Measurements from ENCODE around the gene PGAP2. TPM values are rescaled to one million over a fixed set of nuclear protein-coding genes. Genes with fewer than 3 reads are reported as not detected.

Gene PGAP2
- total RNA-seq, 1 donor = 31.0 TPM

DNA sequence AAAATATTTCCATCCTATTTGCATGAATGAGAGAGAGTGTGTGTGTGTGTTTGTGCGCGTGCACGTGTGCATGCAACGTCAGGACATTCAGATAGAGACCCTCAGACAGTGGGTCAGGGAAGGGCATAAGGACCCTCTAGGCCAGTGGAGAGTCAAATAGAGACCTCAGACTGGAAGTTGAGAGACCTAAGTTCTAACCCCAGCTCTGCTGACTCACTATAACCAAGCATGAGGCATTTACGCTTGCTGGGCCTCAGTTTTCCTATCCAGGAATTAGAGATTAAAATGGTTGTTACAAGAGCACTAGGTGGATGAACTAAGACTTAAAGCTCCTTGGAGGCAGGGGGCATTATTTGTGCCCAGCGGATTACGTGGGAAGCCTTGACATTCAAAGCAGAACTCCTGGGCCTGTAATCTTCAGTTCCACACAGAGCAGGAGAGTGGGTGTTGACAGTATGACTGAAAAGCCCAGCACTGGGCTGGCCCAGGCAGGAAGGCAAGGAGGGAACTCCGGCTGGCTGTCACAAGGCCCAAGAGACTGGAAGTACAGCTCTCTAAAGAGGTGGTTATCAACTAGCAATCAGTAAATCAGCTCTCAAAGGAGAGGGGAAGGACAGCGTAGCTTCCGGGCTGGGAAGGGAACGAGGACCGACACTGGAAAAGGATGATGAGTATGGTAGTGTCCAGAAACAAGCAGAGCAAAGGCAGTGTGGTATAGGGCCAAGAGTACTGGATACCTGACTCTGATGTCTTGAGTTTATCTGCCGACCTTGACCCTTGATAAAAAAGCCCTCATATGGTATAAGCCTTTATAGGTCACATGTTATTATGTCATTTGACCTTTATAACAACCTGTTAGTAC, 23.2 kb downstream of the PGAP2 start:
- DNase-seq (ENCODE audit: low read depth in 2 of 3, low spot score in 2 of 3) = no peak

DNA sequence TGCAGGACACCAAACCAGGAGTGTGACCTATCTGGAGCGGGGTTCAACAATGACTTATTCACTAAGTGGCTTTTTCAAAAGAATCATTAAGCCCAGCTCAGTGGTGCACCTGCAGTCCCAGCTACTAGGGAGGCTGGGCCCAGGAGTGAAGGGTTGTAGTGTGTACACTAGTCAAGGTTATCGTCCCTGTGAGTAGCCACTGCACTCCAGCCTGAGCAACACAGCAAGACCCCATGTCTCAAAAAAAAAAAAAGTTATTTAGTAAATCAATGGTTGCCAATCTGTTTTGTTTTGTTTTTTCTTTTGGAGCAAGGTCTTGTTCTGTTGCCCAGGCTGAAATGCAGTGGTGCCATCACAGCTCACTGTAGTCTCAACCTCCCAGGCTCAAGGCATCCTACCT, 24.5 kb downstream of the PGAP2 start:
- DNase-seq (ENCODE audit: low read depth in 2 of 3, low spot score in 2 of 3) = no peak

GRCh38 chr11:3833449-3833848, 25.1 kb downstream of the PGAP2 start:
- DNase-seq (ENCODE audit: low read depth in 2 of 3, low spot score in 2 of 3) = no peak

GRCh38 chr11:3834349-3834663, 25.9 kb downstream of the PGAP2 start:
- no peak for DNase-seq (ENCODE audit: low read depth in 2 of 3, low spot score in 2 of 3)

DNA sequence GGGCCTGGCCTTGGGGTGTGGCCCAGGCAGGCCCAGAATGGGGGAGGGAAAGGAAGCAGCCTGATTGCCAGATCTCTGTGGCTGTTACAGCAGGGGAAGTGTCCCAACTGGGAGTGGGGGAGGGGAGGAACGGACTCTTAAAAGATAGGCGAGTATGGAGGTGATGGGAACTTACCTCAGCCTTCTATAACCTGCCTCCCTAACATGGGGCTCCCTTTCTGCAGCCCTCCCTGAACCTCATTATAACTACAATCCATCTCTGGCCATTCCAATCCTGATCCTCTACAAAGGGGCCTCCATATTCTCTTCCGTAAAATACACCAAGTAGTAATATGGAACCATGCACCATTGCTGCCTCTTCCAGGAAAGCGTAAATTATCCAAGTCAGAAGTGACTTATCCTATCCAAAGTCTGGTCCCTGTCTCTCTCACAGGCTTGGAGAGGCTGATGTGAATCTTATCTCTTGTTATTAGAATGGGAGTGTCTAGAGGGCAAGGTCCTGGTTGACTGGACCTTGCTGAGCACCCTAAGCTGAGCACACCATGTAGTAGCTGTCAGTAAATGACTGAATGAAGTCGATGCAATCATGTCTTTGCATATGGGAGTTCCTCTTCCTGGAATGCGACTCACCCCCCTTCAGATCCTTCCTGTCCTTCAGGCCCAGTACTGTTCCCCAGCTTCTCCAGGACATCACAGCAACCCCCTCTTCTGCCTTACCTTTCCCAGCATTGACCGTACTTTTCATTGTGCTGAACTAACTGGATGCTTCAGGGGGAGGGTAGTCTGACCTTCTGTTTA, 26.5 kb downstream of the PGAP2 start:
- DNase-seq (ENCODE audit: low read depth in 2 of 3, low spot score in 2 of 3) = peak in 1 of 3 donors; percentile 77

GRCh38 chr11:3835751-3836150, 27.4 kb downstream of the PGAP2 start:
- no peak for DNase-seq (ENCODE audit: low read depth in 2 of 3, low spot score in 2 of 3)

- DNase-seq (ENCODE audit: low read depth in 2 of 3, low spot score in 2 of 3) = no peak
These were observed 28.5 kb downstream of the PGAP2 start for GRCh38 chr11:3836903-3837302.

DNA sequence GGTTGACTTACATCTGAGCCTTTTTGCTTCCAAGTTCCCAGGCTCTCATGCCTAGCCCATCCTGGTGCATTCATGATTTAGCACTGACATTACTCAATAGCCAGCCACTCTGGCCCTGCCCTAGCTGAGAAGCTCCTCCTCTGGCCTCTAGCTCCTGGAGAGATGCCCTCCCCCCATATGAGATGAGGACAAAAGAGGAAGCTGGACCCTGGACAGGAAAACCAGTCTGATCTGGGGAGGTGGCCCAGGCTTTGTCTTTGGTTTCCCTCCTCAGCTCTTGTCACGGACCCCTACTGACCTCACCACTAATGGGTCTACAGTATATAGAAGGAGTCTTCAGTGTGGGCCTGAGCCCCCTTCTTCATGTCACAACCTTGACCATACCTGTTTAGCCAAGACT, 29.4 kb downstream of the PGAP2 start:
- peak in 2 of 3 donors; percentile 53 to 74 for DNase-seq (ENCODE audit: low read depth in 2 of 3, low spot score in 2 of 3)

DNA sequence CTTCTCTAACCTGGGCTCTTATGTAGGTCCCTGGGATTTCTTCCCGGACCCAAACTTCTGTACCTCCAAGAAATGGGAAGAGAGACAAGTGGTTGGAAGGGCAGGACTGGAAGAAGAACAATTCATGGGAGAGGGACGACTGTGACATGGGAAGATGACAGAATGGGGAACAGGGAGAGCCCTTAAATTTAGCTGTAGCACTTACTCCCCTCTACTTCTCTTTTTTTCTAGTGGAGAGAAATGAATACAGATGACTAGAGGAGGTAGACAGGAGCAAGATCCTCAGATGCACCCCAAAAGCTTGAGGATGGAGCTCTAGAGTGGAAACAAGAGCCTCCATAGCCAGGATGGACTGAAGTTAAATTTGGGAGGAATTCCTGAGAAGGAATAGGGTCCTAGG, 30.1 kb downstream of the PGAP2 start:
- no peak for DNase-seq (ENCODE audit: low read depth in 2 of 3, low spot score in 2 of 3)

GRCh38 chr11:3840004-3840869, 31.9 kb downstream of the PGAP2 start:
- DNase-seq (ENCODE audit: low read depth in 2 of 3, low spot score in 2 of 3) = peak in 1 of 3 donors; percentile 43

- DNase-seq (ENCODE audit: low read depth in 2 of 3, low spot score in 2 of 3) = peak in 1 of 3 donors; percentile 70
These were observed 32.6 kb downstream of the PGAP2 start, which contains the start of gene RHOG for GRCh38 chr11:3840870-3841425. Gene RHOG, minus strand, starts transcription at chr11:3840959. Its CDS starts 12,821 bp downstream, at chr11:3828138.

DNA sequence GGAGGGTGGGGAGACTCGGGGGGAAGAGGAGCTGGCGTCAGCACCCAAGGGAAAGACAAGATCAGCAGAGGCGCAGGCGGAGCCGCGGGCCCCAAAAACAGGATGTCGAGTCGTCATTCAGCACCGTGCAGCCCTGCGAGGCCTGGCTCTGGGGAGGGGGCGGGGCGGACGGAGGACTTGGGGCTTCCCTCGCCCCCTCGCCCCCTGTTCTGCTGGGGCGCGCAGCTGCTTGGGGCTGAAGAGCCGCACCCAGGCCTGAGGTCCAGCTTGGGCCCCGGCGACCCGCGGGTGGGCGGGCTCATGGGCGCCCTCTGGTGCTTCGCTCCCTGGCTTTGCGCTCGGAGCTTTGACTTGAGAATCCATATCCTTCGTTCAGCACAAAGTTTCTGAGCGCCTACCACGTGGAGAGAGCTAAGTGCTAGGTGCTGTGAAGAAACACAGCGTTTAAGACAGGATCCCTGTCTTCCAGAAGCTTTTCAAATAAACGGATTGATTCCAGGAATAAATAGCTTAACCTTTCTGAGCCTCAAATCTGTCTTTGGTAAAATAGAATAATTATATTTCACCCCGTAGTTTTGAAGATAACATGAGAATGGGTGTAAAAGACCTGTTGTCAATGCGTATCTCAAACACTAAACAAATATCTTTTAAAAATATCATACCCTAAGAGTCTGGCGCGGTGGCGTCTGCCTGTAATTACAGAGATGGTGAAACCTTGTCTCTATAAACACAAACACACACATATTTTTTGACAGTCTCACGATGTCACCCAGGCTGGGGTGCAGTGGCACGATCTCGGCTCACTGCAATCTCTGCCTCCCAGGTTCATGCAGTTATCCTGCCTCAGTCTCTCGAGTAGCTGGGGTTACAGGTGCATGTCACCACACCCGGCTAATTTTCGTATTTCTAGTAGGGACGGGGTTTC, 33.3 kb downstream of the PGAP2 start:
- peak; percentile 85 to 97 (median 96) for DNase-seq (ENCODE audit: low read depth in 2 of 3, low spot score in 2 of 3)

DNA sequence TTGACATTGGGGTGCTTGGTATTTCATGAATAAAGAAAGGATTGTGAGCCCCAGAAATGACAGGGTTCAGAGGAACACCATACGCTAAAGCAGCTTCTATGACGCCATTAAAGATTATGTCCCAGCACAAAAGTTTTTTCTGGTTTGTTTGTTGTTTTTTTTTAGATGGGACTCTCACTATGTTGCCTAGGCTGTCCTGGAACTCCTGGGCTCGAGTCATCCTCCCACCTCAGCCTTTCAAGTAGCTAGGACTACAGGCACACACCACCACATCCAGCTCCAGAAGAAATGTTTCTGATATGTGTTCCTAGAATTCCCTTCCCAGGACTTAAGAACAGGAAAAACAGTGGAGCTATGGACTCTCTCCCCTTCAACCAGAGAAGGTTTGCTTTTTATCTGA, 35.0 kb downstream of the PGAP2 start:
- no peak for DNase-seq (ENCODE audit: low read depth in 2 of 3, low spot score in 2 of 3)

DNA sequence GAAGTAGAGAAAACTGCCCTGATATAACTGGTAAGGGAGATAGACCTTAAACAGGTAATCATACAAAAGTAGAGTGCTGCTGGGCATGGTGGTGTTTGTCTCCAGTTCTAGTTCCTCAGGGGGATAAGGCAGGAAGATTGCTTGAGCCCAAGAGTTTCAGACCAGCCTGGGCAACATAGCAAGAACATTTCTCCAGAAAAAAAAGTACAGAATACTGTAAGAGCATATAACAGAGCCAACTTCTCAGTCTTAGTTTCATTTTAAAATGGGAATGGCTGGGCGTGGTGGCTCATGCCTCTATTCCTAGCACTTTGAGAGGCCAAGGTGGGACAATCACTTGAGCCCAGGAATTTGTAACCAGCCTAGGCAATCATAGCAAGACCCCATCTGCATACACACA, 36.9 kb downstream of the PGAP2 start:
- no peak for DNase-seq (ENCODE audit: low read depth in 2 of 3, low spot score in 2 of 3)

- no peak for DNase-seq (ENCODE audit: low read depth in 2 of 3, low spot score in 2 of 3)
These were observed 37.3 kb downstream of the PGAP2 start for GRCh38 chr11:3845670-3846069.

DNA sequence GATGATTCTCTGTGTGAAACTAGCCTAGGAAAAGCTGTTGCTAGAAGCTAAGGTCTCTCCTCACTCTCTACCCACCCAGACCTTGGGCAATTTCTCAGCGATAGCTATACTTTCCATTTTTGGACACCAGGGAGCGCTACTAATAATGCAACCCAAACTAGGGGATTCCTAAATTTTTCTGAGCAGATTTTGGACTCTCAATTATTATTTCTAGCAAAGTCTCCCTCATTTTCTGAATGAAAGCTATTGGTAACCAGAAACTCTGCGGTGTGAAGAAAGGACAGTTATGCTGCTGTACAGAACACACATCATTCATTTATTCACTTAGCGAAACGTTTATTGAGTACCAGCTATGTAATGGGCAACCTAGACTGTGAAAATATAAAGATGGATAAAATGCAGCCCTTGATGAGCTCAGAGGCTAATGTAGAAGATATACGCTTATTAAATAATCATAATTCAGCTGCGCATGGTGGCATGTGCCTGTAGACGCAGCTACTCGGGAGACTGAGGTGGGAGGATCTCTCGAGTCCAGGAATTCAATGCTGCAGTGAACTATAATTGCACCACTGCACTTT, 41.0 kb downstream of the PGAP2 start:
- DNase-seq (ENCODE audit: low read depth in 2 of 3, low spot score in 2 of 3) = peak in 2 of 3 donors; percentile 55 to 83

GRCh38 chr11:3853545-3853842, 45.1 kb downstream of the PGAP2 start:
- no peak for DNase-seq (ENCODE audit: low read depth in 2 of 3, low spot score in 2 of 3)

DNA sequence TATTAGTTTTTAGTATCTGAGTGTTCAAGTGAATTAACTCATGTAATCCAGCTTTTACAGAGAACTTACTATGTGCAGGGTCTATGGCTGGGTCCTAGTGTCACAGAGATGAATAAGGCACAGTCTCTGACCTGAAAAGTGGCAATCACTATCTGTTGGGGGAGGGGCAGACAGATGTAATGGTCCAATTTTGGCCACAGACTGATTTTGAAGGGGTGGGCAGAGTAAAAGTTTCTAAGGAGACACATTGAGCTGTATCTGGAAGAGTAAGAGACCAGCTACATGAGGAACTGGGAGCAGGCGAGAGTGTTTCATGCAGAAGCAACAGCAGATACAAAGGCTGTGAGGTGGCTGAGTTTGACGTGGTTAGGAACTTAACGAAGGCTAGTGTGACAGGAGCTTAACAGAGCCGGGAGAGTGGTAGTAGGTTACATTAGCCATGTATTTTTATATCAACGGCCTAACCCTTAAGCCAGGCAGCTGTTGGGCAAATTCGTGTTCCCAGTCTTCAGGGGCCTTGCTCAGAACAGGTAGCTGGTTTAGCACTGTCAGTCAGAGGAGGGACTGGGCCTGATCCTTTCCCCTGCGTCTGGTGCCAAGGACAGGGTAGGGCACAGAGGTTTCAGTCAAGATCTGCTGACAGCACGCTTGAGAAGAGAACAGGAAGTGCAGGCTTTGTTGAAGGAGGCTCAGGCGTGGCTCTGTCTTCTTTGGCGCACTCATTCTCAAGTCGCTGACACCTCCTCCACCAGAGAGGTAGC, 45.7 kb downstream of the PGAP2 start:
- DNase-seq (ENCODE audit: low read depth in 2 of 3, low spot score in 2 of 3) = peak in 2 of 3 donors; percentile 68 to 75

DNA sequence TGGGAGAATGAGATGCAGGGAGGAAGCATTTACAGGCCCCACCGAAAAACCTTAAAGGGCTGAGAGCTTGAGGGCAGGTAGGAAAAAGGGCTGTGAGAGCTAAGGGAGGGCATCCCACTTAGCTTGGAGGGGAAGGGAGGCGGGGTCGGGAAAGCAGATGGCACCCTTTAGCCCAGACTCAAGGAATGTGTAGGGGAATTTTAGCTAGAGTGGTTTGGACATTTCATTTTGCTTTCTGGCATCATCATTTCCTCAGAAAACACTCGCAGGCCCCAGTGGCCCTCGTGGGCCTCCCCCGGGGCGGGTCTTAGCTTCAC, 46.3 kb downstream of the PGAP2 start:
- no peak for DNase-seq (ENCODE audit: low read depth in 2 of 3, low spot score in 2 of 3)

All from hematopoietic multipotent progenitor cell (in vitro differentiated cells).